Mesenchymal stem cell (in vitro differentiated cells and primary cell): ENCODE measurements around the gene A1BG.
A peak's percentile ranks its signal among the peaks of the same experiment; 100 is the strongest.

Experiments used
- DNase-seq: peaks from one replicate; pipeline ENCODE4 v3.0.0-alpha.2; 2013
- H2AFZ ChIP-seq: one replicate; pipeline ENCODE4 v1.6.1; 2013; ENCODE audit warnings: low read depth, mild to moderate bottlenecking, control low read depth, inconsistent platforms, low read length, moderate library complexity
- H2AK5ac ChIP-seq: 2 replicates; pipeline ENCODE4 v1.6.1; 2013; ENCODE audit warnings: low read length, moderate library complexity, mild to moderate bottlenecking, inconsistent platforms; ENCODE audit not compliant: severe bottlenecking
- H2BK120ac ChIP-seq: one replicate; pipeline ENCODE4 v1.6.1; 2013; ENCODE audit warnings: low read depth, mild to moderate bottlenecking, inconsistent platforms, low read length, moderate library complexity
- H2BK12ac ChIP-seq, 2 experiments: one replicate each; pipeline ENCODE4 v1.6.1; 2013; ENCODE audit warnings: inconsistent platforms in 2 of 2, low read length in 2 of 2, mild to moderate bottlenecking in 2 of 2, moderate library complexity in 2 of 2, control low read depth in 1 of 2
- H2BK15ac ChIP-seq: one replicate; pipeline ENCODE4 v1.6.1; 2013; ENCODE audit warnings: mild to moderate bottlenecking, low read depth, inconsistent platforms; ENCODE audit not compliant: poor library complexity, severe bottlenecking
- H2BK5ac ChIP-seq: 2 replicates; pipeline ENCODE4 v1.6.1; 2013; ENCODE audit warnings: low read depth, mild to moderate bottlenecking, low read length, control low read depth, inconsistent platforms; ENCODE audit not compliant: poor library complexity, severe bottlenecking
- H3K14ac ChIP-seq, 2 experiments: one replicate each; pipeline ENCODE4 v1.6.1; 2013; ENCODE audit warnings: inconsistent platforms in 2 of 2, low read length in 2 of 2, control low read depth in 1 of 2, mild to moderate bottlenecking in 1 of 2, moderate library complexity in 1 of 2
- H3K18ac ChIP-seq, 2 experiments: one replicate each; pipeline ENCODE4 v1.6.1; 2013; ENCODE audit warnings: inconsistent platforms in 2 of 2, low read length in 2 of 2, control low read depth in 1 of 2, low read depth in 1 of 2, mild to moderate bottlenecking in 1 of 2
- H3K23ac ChIP-seq, 2 experiments: one replicate each; pipeline ENCODE4 v1.6.1; 2013; ENCODE audit warnings: inconsistent platforms in 2 of 2, low read length in 2 of 2, mild to moderate bottlenecking in 2 of 2, moderate library complexity in 2 of 2, control low read depth in 1 of 2
- H3K27ac ChIP-seq: 2 replicates; pipeline ENCODE4 v1.5.1; 2013; ENCODE audit warnings: mild to moderate bottlenecking, moderate library complexity, low read length, control low read depth, inconsistent platforms; ENCODE audit not compliant: poor library complexity, severe bottlenecking
- H3K27me3 ChIP-seq, 2 experiments: 2 replicates each; pipeline versions ENCODE4 v1.6.1 to v1.7.0; 2013; ENCODE audit warnings: low read length in 2 of 2, mild to moderate bottlenecking in 2 of 2, moderate library complexity in 2 of 2, control low read depth in 1 of 2, inconsistent platforms in 1 of 2; ENCODE audit not compliant: control insufficient read depth in 1 of 2, insufficient read depth in 1 of 2
- H3K36me3 ChIP-seq, 2 experiments: 2 replicates each; pipeline versions ENCODE4 v1.6.1 to v1.7.0; 2013; ENCODE audit warnings: low read length in 2 of 2, control low read depth in 1 of 2, inconsistent platforms in 1 of 2, low read depth in 1 of 2, mild to moderate bottlenecking in 1 of 2; ENCODE audit not compliant: insufficient read depth in 2 of 2, control insufficient read depth in 1 of 2
- H3K4ac ChIP-seq, 2 experiments: one replicate each; pipeline ENCODE4 v1.6.1; 2013; ENCODE audit warnings: inconsistent platforms in 2 of 2, low read length in 2 of 2, mild to moderate bottlenecking in 2 of 2, moderate library complexity in 2 of 2, control low read depth in 1 of 2, low read depth in 1 of 2
- H3K4me1 ChIP-seq: 2 replicates; pipeline ENCODE4 v1.6.1; 2013; ENCODE audit warnings: low read depth, low read length, control low read depth; ENCODE audit not compliant: control insufficient read depth, insufficient read depth
- H3K4me2 ChIP-seq: 2 replicates; pipeline ENCODE4 v1.6.1; 2013; ENCODE audit warnings: low read length, mild to moderate bottlenecking, inconsistent platforms; ENCODE audit not compliant: poor library complexity, severe bottlenecking
- H3K4me3 ChIP-seq, 2 experiments: 2 replicates each; pipeline versions ENCODE4 v1.5.1 to v1.7.0; 2013; ENCODE audit warnings: low read length in 2 of 2, mild to moderate bottlenecking in 2 of 2, control low read depth in 1 of 2, low read depth in 1 of 2; ENCODE audit not compliant: insufficient read depth in 1 of 2
- H3K79me1 ChIP-seq: replicated peaks from 2 replicates; pipeline ENCODE4 v1.6.1; 2013; ENCODE audit warnings: mild to moderate bottlenecking, control low read depth, low read length, inconsistent platforms; ENCODE audit not compliant: poor library complexity, severe bottlenecking
- H3K9ac ChIP-seq: 2 replicates; pipeline ENCODE4 v1.7.0; 2013; ENCODE audit warnings: mild to moderate bottlenecking, low read length, moderate library complexity
- H3K9me3 ChIP-seq: 2 replicates; pipeline ENCODE4 v1.7.0; 2013; ENCODE audit warnings: mild to moderate bottlenecking, low read length; ENCODE audit not compliant: control insufficient read depth
- H4K8ac ChIP-seq: one replicate; pipeline ENCODE4 v1.6.1; 2013; ENCODE audit warnings: inconsistent platforms, mild to moderate bottlenecking, low read length, moderate library complexity
- H4K91ac ChIP-seq: one replicate; pipeline ENCODE4 v1.6.1; 2013; ENCODE audit warnings: mild to moderate bottlenecking, low read length, inconsistent platforms
- WGBS: methylation state at CpG from one replicate; pipeline ENCODE4 v1.1.7; 2013; ENCODE audit warnings: mixed read lengths; 5-methylcytosine and 5-hydroxymethylcytosine counted together

A1BG gene

DNA sequence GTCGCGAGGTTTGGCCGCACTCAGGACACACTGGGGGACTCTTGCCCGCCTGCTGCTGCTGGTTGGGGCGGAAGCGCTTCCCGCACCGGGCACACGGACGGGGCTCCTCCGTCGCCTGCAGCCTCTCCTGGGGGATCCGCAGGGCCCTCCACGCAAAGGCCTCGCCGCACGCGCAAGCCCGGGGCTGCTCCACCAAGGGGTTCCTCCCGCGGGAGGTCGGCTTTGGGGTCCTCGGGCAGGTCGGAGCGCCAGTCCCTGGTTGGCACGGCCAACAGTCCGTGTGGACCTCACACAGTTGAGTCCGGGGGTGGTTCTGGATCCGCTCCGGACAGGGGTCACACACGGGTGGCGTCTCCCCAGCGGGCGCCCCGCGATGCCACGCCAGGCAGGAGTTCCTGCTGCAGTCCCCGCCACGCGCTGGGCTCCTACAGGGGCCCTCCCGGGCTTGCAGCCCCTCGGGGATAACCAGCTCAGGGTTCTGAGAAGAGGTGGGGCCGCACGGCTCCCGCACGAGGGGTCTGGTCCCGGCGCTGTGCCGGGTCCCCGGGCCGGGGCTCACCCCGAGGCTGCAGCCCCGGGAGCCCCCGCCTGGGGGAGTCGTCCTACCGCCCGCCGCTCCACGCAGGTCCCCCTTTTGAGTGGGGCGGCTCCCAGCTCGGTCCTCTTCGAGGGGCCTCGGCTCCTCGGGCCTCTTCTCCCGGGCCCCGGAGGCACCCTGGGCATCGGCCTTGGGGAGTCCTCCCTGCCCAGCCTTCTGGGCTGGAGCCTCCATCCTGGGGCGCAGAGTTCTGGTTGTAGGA lies 15.5 kb upstream of the A1BG start:
- Histone ChIP-seq H3K79me1 (peaks cover 2% of the 10 kb centered on the region), H2BK5ac (no peak overlapping the region), H2BK12ac (no peak overlapping the region), H3K4me2 (no peak overlapping the region), H2BK15ac (no peak overlapping the region), H3K9me3 (no peaks in the 10 kb centered on the region), H3K23ac (no peak overlapping the region), H2BK120ac (no peak overlapping the region), H3K4ac (no peak overlapping the region), H3K14ac (no peak overlapping the region), H2AFZ (no peak overlapping the region), H2AK5ac (no peak overlapping the region), H3K36me3 (peaks cover 0 to 35% of the 10 kb centered on the region in 2 experiments), H4K91ac (no peak overlapping the region), H3K18ac (no peak overlapping the region), H3K27me3 (no peaks in the 10 kb centered on the region), H4K8ac (no peak overlapping the region), H3K4me1 (peaks cover 3% of the 10 kb centered on the region), H3K4me3 (no peak overlapping the region), H3K27ac (no peak overlapping the region), H3K9ac (no peak overlapping the region)
- DNase-seq = no peak
- 97% methylated on average over 68 of the region's 68 CpGs for WGBS

DNA sequence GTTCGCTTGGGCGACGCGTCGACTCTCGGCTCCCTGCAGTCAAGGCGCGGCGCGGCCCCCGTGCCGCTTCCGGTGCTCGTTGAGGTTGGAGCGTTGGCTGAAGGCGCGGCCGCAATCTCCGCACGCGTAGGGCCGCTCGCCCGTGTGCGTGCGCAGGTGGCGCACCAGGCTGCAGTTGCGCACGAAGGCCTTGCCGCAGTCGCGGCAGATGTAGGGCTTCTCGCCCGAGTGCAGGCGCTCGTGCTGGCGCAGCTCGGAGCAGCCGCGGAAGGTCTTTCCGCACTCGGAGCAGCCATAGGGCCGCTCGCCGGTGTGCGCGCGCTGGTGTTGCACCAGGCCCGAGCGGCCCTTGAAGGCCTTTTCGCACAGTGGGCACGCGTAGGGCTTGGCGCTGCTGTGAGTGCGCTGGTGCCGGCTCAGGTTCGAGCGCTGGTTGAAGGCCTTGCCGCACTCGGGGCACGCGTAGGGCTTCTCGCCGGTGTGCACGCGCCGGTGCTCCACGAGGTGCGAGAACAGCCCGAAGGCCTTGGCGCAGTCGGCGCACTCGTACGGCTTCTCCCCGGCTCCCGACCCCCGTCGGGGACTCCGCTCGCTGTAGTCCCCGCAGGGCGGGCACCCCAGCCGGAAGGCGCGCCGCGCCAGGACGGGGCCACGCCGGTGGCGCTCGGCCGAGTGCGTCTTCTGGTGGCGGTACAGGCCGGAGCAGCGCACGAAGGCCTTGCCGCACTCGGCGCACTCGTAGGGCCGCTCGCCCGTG lies 14.6 kb upstream of the A1BG start:
- H3K4ac ChIP-seq = no peak overlapping the region
- no peak overlapping the region for H4K91ac ChIP-seq
- H2BK12ac ChIP-seq = no peak overlapping the region
- H3K14ac ChIP-seq = no peak overlapping the region
- peak overlapping the region in 1 of 2 experiments; percentile 75 for H3K23ac ChIP-seq
- H3K27me3 ChIP-seq = no peaks in the 10 kb centered on the region
- no peak overlapping the region for H3K4me3 ChIP-seq
- H3K27ac ChIP-seq = no peak overlapping the region
- WGBS = 98% methylated on average over 93 of the region's 106 CpGs
- no peak overlapping the region for H2AK5ac ChIP-seq
- H3K79me1 ChIP-seq = peaks cover 2% of the 10 kb centered on the region
- H2BK120ac ChIP-seq = no peak overlapping the region
- no peak overlapping the region for H4K8ac ChIP-seq
- H3K36me3 ChIP-seq = peaks cover 0 to 35% of the 10 kb centered on the region in 2 experiments
- H3K4me2 ChIP-seq = no peak overlapping the region
- no peak overlapping the region for H3K9ac ChIP-seq
- no peak overlapping the region for H2BK15ac ChIP-seq
- H3K9me3 ChIP-seq = no peaks in the 10 kb centered on the region
- DNase-seq = no peak
- no peak overlapping the region for H2BK5ac ChIP-seq
- peaks cover 3% of the 10 kb centered on the region for H3K4me1 ChIP-seq
- H3K18ac ChIP-seq = no peak overlapping the region
- H2AFZ ChIP-seq = no peak overlapping the region

DNA sequence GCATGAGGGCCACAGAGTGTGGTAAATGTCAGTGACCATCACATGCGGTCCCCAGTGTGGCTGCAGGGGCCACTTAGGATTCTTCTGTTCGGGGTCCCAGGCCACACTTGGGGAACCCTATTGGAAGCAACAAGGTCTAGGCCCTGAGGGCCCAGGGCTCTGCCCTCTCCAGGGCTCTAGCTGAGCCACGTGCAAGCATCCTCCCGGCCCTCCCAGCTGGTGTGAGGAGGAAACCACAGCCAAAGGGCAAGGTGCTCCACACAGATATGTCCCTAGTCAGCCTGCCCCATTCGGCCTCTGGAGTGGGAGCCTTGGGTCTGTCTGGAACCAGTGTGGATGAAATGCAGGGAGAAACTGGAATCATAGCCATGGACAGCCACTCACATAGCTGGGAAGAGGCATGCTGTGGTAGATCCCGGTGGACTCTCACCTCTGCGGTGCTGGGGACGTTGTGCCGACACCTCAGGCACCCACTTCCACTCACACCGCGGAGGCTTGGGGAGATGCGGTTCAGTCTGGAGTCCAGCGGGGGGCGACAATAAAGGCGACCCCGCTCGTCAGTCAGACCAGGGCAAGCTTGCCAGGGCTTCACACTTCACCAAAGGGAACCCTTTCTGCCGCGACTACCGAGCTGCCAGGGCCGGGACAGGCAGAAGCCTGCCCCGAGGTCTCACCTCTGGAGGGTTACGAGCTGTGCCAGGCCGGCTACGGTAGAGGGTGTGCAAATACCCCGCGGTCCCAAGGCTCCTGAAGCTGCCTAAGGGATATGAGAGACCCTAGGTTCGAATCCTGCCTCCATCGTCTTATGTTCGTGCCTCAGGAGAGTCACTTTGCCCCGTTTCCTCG lies 13.5 kb upstream of the A1BG start:
- Histone ChIP-seq H3K4ac (no peak overlapping the region), H4K8ac (no peak overlapping the region), H2BK12ac (no peak overlapping the region), H2AFZ (no peak overlapping the region), H3K18ac (no peak overlapping the region), H3K4me1 (peaks cover 4% of the 10 kb centered on the region), H3K27ac (no peak overlapping the region), H3K4me3 (no peak overlapping the region), H3K14ac (no peak overlapping the region), H4K91ac (no peak overlapping the region), H2BK15ac (no peak overlapping the region), H2AK5ac (no peak overlapping the region), H3K4me2 (no peak overlapping the region), H3K27me3 (no peaks in the 10 kb centered on the region), H3K36me3 (peaks cover 0 to 35% of the 10 kb centered on the region in 2 experiments), H2BK120ac (no peak overlapping the region), H3K79me1 (no peaks in the 10 kb centered on the region), H3K9me3 (no peaks in the 10 kb centered on the region), H2BK5ac (no peak overlapping the region), H3K9ac (no peak overlapping the region), H3K23ac (no peak overlapping the region)
- DNase-seq = no peak
- WGBS = 88% methylated on average over 32 of the region's 32 CpGs

DNA sequence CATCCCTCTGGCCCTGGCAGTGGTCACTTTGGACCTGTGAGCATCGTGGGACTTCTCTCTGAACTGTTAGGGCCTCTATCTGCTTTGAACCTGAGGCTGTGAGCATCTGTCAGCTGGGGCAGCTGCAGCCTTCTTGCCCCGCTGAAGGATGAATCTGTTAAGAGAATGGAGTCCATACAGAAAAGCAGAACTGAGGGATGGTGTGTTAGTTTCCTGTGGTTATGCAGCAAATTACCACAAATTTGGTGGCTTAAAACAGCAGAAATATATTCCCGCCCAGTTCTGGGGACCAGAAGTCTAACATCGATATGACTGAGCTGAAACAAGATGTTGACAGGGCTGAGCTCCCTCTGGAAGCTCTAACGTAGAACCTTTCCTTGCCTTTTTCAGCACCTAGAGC lies 10.9 kb upstream of the A1BG start:
- Histone ChIP-seq H2AFZ (no peak overlapping the region), H3K4me2 (no peak overlapping the region), H2BK120ac (no peak overlapping the region), H3K14ac (no peak overlapping the region), H3K36me3 (peaks cover 0 to 31% of the 10 kb centered on the region in 2 experiments), H3K27ac (no peak overlapping the region), H2BK5ac (no peak overlapping the region), H2BK12ac (no peak overlapping the region), H3K9ac (no peak overlapping the region), H4K8ac (no peak overlapping the region), H3K27me3 (no peaks in the 10 kb centered on the region), H3K79me1 (no peaks in the 10 kb centered on the region), H3K4ac (no peak overlapping the region), H2AK5ac (no peak overlapping the region), H2BK15ac (no peak overlapping the region), H3K4me1 (peaks cover 8% of the 10 kb centered on the region), H3K4me3 (no peak overlapping the region), H4K91ac (no peak overlapping the region), H3K23ac (no peak overlapping the region), H3K9me3 (no peaks in the 10 kb centered on the region), H3K18ac (no peak overlapping the region)
- WGBS = 97% methylated on average over 5 of the region's 5 CpGs
- DNase-seq = no peak
